Activated T-cell treated with anti-CD3 and anti-CD28 coated beads for 1 hour (primary cell): Measurements from ENCODE around the gene PPP6R3.
A peak's percentile ranks its signal among the peaks of the same experiment; 100 is the strongest.
"Not testable (repeated sequence)": the region's sequence is repeated elsewhere in the genome, so short reads cannot be mapped to it uniquely, and the experiment has no call there.

Experiments used
- DNase-seq: peaks from one replicate; pipeline ENCODE4 v3.0.0-alpha.2; 2020; ENCODE audit warnings: low read depth

The PPP6R3 gene

GRCh38 chr11:68457898-68458249 is 2.7 kb upstream of the PPP6R3 start:
- no peak for DNase-seq

GRCh38 chr11:68458340-68458739 is 2.2 kb upstream of the PPP6R3 start:
- DNase-seq = not testable (repeated sequence)

GRCh38 chr11:68459886-68460740 is 439 bp upstream of the PPP6R3 start:
- peak; percentile 89 for DNase-seq

GRCh38 chr11:68461575-68461917 is 994 bp downstream of the PPP6R3 start:
- DNase-seq = no peak

- DNase-seq = no peak
These were observed 3.2 kb downstream of the PPP6R3 start for GRCh38 chr11:68463714-68464113.

GRCh38 chr11:68467201-68467834 is 6.8 kb downstream of the PPP6R3 start:
- no peak for DNase-seq

- DNase-seq = no peak
These were observed 7.8 kb downstream of the PPP6R3 start for GRCh38 chr11:68468217-68468828.

GRCh38 chr11:68469122-68469521 is 8.6 kb downstream of the PPP6R3 start:
- no peak for DNase-seq

- no peak for DNase-seq
These were observed 9.1 kb downstream of the PPP6R3 start for GRCh38 chr11:68469642-68470041.

GRCh38 chr11:68470304-68470811 is 9.8 kb downstream of the PPP6R3 start:
- DNase-seq = no peak

- no peak for DNase-seq
These were observed 11.1 kb downstream of the PPP6R3 start for GRCh38 chr11:68471360-68472340.

- DNase-seq = no peak
These were observed 12.2 kb downstream of the PPP6R3 start for GRCh38 chr11:68472778-68473177.

- no peak for DNase-seq
These were observed 13.1 kb downstream of the PPP6R3 start for GRCh38 chr11:68473693-68474092.

GRCh38 chr11:68475626-68476025 is 15.1 kb downstream of the PPP6R3 start:
- DNase-seq = not testable (repeated sequence)

GRCh38 chr11:68479390-68479789 is 18.8 kb downstream of the PPP6R3 start:
- no peak for DNase-seq

GRCh38 chr11:68480193-68480592 is 19.6 kb downstream of the PPP6R3 start:
- DNase-seq = no peak

GRCh38 chr11:68480852-68481510 is 20.4 kb downstream of the PPP6R3 start:
- DNase-seq = no peak

- no peak for DNase-seq
These were observed 21.2 kb downstream of the PPP6R3 start for GRCh38 chr11:68481579-68482240.

GRCh38 chr11:68488623-68489022 is 28.1 kb downstream of the PPP6R3 start:
- DNase-seq = no peak

GRCh38 chr11:68495220-68495729 is 34.7 kb downstream of the PPP6R3 start:
- DNase-seq = no peak

- no peak for DNase-seq
These were observed 35.3 kb downstream of the PPP6R3 start for GRCh38 chr11:68495872-68496271.
